CD4-positive, alpha-beta T cell (primary cell): Measurements from ENCODE around the gene P2RX5. TPM values are rescaled to one million over a fixed set of nuclear protein-coding genes. Genes with fewer than 3 reads are reported as not detected.

Source experiments
- ATAC-seq: fragments of 200-7000 bp; cut with Tn5 transposase; one replicate; pipeline ENCODE4 v1.10.0; 2022; ENCODE audit warnings: mild to moderate bottlenecking; ENCODE audit not compliant: poor library complexity
- CTCF ChIA-PET: fragments of 350-600 bp; sonication (Branson Sonifier 250); formaldehyde crosslinking; loops from one replicate; lab custom pipeline; 2021; ENCODE audit warnings: antibody characterized with exemption, inconsistent platforms; lab: Charles Lee
- POLR2A ChIA-PET: fragments of 350-600 bp; sonication (Branson Sonifier 250); formaldehyde crosslinking; loops from one replicate; lab custom pipeline; 2021; ENCODE audit warnings: antibody characterized with exemption, inconsistent platforms; lab: Charles Lee
- DNase-seq, 14 experiments: peaks; one replicate each; pipeline ENCODE4 v3.0.0-alpha.2; 2013 to 2020; ENCODE audit warnings: mixed read lengths in 2 of 14
- H3K27ac ChIP-seq, 2 donors: one replicate each; pipeline versions ENCODE4 v1.5.1 to v1.7.0; 2013; ENCODE audit warnings: low read length in 2 of 2, low read depth in 1 of 2, mild to moderate bottlenecking in 1 of 2
- H3K27me3 ChIP-seq, 2 experiments: 1 replicate in 1 of 2; 2 replicates in 1 of 2; pipeline versions ENCODE4 v1.6.1 to v1.7.0; 2013; ENCODE audit warnings: low read length in 2 of 2, control low read depth in 1 of 2, mild to moderate bottlenecking in 1 of 2, moderate library complexity in 1 of 2; ENCODE audit not compliant: insufficient read depth in 2 of 2, control insufficient read depth in 1 of 2
- H3K36me3 ChIP-seq: one replicate; pipeline ENCODE4 v1.6.1; 2013; ENCODE audit warnings: low read length, control low read depth; ENCODE audit not compliant: insufficient read depth
- H3K4me1 ChIP-seq: one replicate; pipeline ENCODE4 v1.6.1; 2013; ENCODE audit warnings: low read length, control low read depth; ENCODE audit not compliant: insufficient read depth
- H3K4me3 ChIP-seq: one replicate; pipeline ENCODE4 v1.5.1; 2013; ENCODE audit warnings: mild to moderate bottlenecking, low read length, moderate library complexity
- H3K9me3 ChIP-seq, 2 experiments: 1 replicate in 1 of 2; 2 replicates in 1 of 2; pipeline versions ENCODE4 v1.6.1 to v1.7.0; 2013; ENCODE audit warnings: low read length in 2 of 2, mild to moderate bottlenecking in 2 of 2, control low read depth in 1 of 2, moderate library complexity in 1 of 2; ENCODE audit not compliant: control insufficient read depth in 1 of 2, insufficient read depth in 1 of 2
- H3K27ac Mint-ChIP-seq: one replicate; pipeline ENCODE4 v1.8.0; 2020; ENCODE audit warnings: mixed read lengths
- H3K27me3 Mint-ChIP-seq: one replicate; pipeline ENCODE4 v1.8.0; 2021; ENCODE audit warnings: mixed read lengths
- H3K36me3 Mint-ChIP-seq: one replicate; pipeline ENCODE4 v1.8.0; 2021; ENCODE audit warnings: low read depth, mixed read lengths
- H3K4me1 Mint-ChIP-seq: one replicate; pipeline ENCODE4 v1.8.0; 2021; ENCODE audit warnings: low read depth, mixed read lengths
- H3K4me3 Mint-ChIP-seq: one replicate; pipeline ENCODE4 v1.8.0; 2020; ENCODE audit warnings: mild to moderate bottlenecking, mixed read lengths
- H3K9me3 Mint-ChIP-seq: one replicate; pipeline ENCODE4 v1.8.0; 2020; ENCODE audit warnings: mixed read lengths
- CTCF ChIP-seq: fragments of 200-600 bp; IDR thresholded peaks from one replicate; pipeline ENCODE4 v1.8.0; 2022; ENCODE audit warnings: antibody characterized with exemption, mild to moderate bottlenecking
- intact Hi-C, 2 experiments: fragments of 100-400 bp; cut with DNase I in 1 of 2; cut with micrococcal nuclease in 1 of 2; formaldehyde crosslinking; loops; one replicate each; pipeline versions ENCODE4 v1.15.1 to v1.9.0; 2023 to 2025; cut with DNase I, micrococcal nuclease
- total RNA-seq, 174 experiments: library from RNA in 2 of 174; stranded (reverse) in 2 of 174; gene quantifications; one replicate each; pipeline ENCODE4 v1.2.3 and lab custom pipeline; 2021 to 2026

P2RX5 gene
- total RNA-seq, 2 experiments from 2014 or later = 14.3 to 16.0 TPM

GRCh38 chr17:3641717-3642486 is 54.1 kb downstream of the P2RX5 start:
- Mint-ChIP-seq H3K4me3 (no peak overlapping the region), H3K4me1 (peaks cover 10% of the 10 kb centered on the region), H3K9me3 (no peaks in the 10 kb centered on the region), H3K27me3 (no peaks in the 10 kb centered on the region), H3K27ac (no peak overlapping the region), H3K36me3 (peaks cover 7% of the 10 kb centered on the region)
- Histone ChIP-seq H3K4me3 (no peak overlapping the region), H3K27ac (no peak overlapping the region), H3K4me1 (peaks cover 10% of the 10 kb centered on the region), H3K27me3 (no peaks in the 10 kb centered on the region), H3K9me3 (no peaks in the 10 kb centered on the region), H3K36me3 (no peaks in the 10 kb centered on the region)
- no peak for DNase-seq
- ChIA-PET POLR2A (no interaction called here), CTCF (no interaction called here)
- TF ChIP-seq CTCF = no peak
- ATAC-seq = no peak
- intact Hi-C loops = loop anchor here in 1 of 2 experiments (10.0 kb wide), 1 partner anchor 817 kb away; no protein-coding TSS in a partner anchor

- Histone ChIP-seq H3K4me3 (no peak overlapping the region), H3K27me3 (no peaks in the 10 kb centered on the region), H3K9me3 (no peaks in the 10 kb centered on the region), H3K4me1 (peaks cover 11% of the 10 kb centered on the region), H3K36me3 (no peaks in the 10 kb centered on the region), H3K27ac (no peak overlapping the region)
- POLR2A ChIA-PET = no interaction called here
- intact Hi-C loops = loop anchor here in 1 of 2 experiments (10.0 kb wide), 1 partner anchor 816 kb away; no protein-coding TSS in a partner anchor
- Mint-ChIP-seq H3K4me3 (no peak overlapping the region), H3K4me1 (peaks cover 10% of the 10 kb centered on the region), H3K36me3 (peaks cover 11% of the 10 kb centered on the region), H3K27me3 (no peaks in the 10 kb centered on the region), H3K9me3 (no peaks in the 10 kb centered on the region), H3K27ac (no peak overlapping the region)
- no peak for TF ChIP-seq CTCF
- ATAC-seq = no peak
- no peak for DNase-seq
- CTCF ChIA-PET = no interaction called here
Observed at GRCh38 chr17:3641014-3641413, 54.9 kb downstream of the P2RX5 start.

- Histone ChIP-seq H3K36me3 (no peaks in the 10 kb centered on the region), H3K4me1 (peaks cover 18% of the 10 kb centered on the region), H3K4me3 (no peak overlapping the region), H3K27me3 (no peaks in the 10 kb centered on the region), H3K27ac (no peak overlapping the region), H3K9me3 (no peaks in the 10 kb centered on the region)
- TF ChIP-seq CTCF = no peak
- ChIA-PET CTCF (no interaction called here), POLR2A (no interaction called here)
- Mint-ChIP-seq H3K4me3 (peak overlapping the region; percentile 34), H3K4me1 (peaks cover 15% of the 10 kb centered on the region), H3K9me3 (no peaks in the 10 kb centered on the region), H3K27ac (no peak overlapping the region), H3K36me3 (peaks cover 15% of the 10 kb centered on the region), H3K27me3 (no peaks in the 10 kb centered on the region)
- DNase-seq = peak in 2 of 14 experiments; percentile 32 to 45
- intact Hi-C loops = loop anchor here in 1 of 2 experiments (10.0 kb wide), 2 partner anchors 815 to 925 kb away; partner anchors contain the start of gene CLUH
- ATAC-seq = no peak
Observed at GRCh38 chr17:3639981-3640596, 55.9 kb downstream of the P2RX5 start.
